Activated T-cell treated with anti-CD3 and anti-CD28 coated beads, Interleukin-2, amount 50 U/mL, for 4 hours (primary cell): Measurements from ENCODE around the gene LRRC46. TPM values are rescaled to one million over a fixed set of nuclear protein-coding genes. Genes with fewer than 3 reads are reported as not detected.
A peak's percentile ranks its signal among the peaks of the same experiment; 100 is the strongest.

ENCODE experiments used
- ATAC-seq, 2 donors: fragments of 200-7000 bp; cut with Tn5 transposase; one replicate each; pipeline ENCODE4 v1.10.0; 2021
- DNase-seq: peaks from one replicate; pipeline ENCODE4 v3.0.0-alpha.2; 2020
- H3K27me3 Mint-ChIP-seq: one replicate; pipeline ENCODE4 v1.8.0; 2021; ENCODE audit warnings: low read depth, mixed read lengths
- H3K36me3 Mint-ChIP-seq: one replicate; pipeline ENCODE4 v1.8.0; 2022; ENCODE audit warnings: mixed read lengths; ENCODE audit not compliant: insufficient read depth
- H3K4me1 Mint-ChIP-seq: one replicate; pipeline ENCODE4 v1.8.0; 2021; ENCODE audit warnings: low read depth, mixed read lengths
- H3K4me3 Mint-ChIP-seq: one replicate; pipeline ENCODE4 v1.8.0; 2021; ENCODE audit warnings: mild to moderate bottlenecking, moderate library complexity, mixed read lengths
- H3K9me3 Mint-ChIP-seq: one replicate; pipeline ENCODE4 v1.8.0; 2021; ENCODE audit warnings: mixed read lengths
- total RNA-seq, 3 donors: library from RNA; stranded (reverse); gene quantifications; one replicate each; pipeline ENCODE4 v1.2.1, GENCODE V29; 2021

LRRC46 gene
- total RNA-seq, 3 donors from 2014 or later = 0.27 to 0.63 (median 0.29) TPM

DNA sequence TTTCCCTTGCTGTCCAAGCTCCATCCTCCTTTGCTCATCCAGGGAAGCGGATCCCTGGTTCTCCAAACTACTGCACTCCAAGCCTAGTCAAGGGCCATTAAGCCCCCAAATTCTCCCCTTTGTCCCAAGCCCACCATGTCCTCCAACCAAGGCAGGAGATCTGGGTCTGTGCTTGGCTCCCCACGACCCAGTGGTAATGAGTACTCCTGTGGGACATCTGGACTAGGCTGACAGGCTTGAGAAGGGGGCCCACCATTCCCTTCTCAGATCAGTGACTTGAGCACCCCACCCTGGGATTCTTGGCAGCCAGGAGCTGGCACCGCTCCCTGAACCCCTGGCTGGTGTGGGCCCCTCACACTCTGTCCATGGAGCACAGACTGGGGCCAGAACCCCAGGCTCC is 27.0 kb upstream of the LRRC46 start:
- Mint-ChIP-seq H3K36me3 (peaks cover 7% of the 10 kb centered on the region), H3K4me3 (no peak overlapping the region), H3K27me3 (no peaks in the 10 kb centered on the region), H3K4me1 (no peaks in the 10 kb centered on the region), H3K9me3 (no peaks in the 10 kb centered on the region)
- DNase-seq (no peak), ATAC-seq (no peak)

DNA sequence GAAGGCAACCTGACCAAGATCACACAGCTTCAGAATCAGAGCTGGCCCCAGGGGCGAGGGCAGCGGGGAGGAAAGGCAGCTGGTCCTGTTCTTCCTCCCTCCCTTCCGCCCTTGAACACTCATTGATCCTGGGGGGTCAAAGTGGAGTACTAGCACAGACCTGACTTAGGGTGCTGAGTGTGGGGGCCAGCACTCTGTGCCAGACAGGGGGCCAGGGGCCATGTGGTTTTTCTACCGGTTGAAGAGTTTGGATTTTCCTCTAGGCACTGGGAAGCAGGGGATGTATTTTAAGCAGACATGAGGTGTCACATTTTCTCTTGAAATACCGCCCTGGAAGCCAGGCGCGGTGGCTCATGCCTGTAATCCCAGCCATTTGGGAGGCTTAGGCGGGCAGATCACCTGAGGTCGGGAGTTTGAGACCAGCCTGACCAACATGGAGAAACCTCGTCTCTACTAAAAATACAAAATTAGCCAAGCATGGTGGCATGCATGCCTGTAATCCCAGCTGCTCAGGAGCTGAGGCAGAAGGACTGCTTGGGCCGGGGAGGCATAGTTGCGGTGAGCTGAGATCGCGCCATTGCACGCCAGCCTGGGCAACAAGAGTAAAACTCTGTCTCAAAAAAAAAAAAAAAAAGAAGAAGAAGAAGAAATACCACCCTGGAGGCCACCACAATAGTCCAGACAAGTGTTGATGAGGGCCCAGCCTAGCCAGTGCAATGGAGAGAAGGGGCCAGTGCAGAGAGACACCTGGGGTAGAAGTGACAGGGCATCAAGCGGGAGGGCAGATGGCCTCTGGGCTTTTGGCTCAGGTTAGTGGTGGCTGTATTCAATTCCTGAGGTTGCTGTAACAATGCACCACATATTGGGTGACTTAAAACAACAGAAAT is 25.2 kb upstream of the LRRC46 start:
- no peaks in the 10 kb centered on the region for H3K27me3 Mint-ChIP-seq
- no peaks in the 10 kb centered on the region for H3K9me3 Mint-ChIP-seq
- H3K36me3 Mint-ChIP-seq = peaks cover 19% of the 10 kb centered on the region
- DNase-seq = no peak
- ATAC-seq = no peak
- no peak overlapping the region for H3K4me3 Mint-ChIP-seq
- H3K4me1 Mint-ChIP-seq = peaks cover 11% of the 10 kb centered on the region

DNA sequence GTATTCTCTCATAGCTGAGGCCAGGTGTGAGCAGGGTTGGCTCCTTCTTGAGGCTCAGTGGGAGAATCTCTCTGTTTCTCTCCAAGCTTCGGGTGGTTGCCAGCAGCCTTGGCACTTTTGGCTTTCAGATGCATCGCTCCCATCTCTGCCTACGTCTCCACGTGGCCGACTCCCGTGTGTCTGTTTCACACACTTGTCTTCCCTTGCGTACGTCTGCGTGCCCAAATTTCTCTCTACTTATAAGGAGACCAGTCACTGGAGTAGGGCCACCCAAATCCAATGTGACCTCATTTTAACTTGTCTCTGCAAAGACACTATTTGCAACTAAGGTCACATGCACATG is 24.6 kb upstream of the LRRC46 start:
- Mint-ChIP-seq H3K27me3 (no peaks in the 10 kb centered on the region), H3K4me1 (peaks cover 12% of the 10 kb centered on the region), H3K9me3 (no peaks in the 10 kb centered on the region), H3K4me3 (no peak overlapping the region), H3K36me3 (peaks cover 24% of the 10 kb centered on the region)
- ATAC-seq (no peak), DNase-seq (no peak)

DNA sequence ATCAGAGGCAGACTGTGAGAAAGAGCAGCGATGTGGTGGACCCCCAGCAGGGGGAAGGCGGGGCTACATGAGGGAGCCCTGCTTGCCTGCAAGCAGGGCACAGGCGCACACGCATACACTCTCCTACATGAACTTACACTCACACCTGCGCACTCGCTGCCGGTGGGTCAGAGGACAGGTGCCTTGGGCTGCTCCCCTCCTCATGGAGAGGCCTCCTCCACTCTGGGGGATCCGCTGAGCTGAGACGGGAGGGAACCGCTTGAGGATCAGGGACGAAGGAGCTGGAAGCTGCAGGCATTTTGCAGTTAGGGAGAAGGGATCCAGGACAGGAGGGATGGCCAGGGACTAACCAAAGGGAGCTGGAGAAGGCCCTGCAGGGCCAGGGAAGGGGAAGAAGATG is 24.0 kb upstream of the LRRC46 start:
- DNase-seq (no peak), ATAC-seq (no peak)
- peaks cover 12% of the 10 kb centered on the region for H3K4me1 Mint-ChIP-seq
- no peaks in the 10 kb centered on the region for H3K9me3 Mint-ChIP-seq
- no peaks in the 10 kb centered on the region for H3K27me3 Mint-ChIP-seq
- H3K36me3 Mint-ChIP-seq = peaks cover 28% of the 10 kb centered on the region
- no peak overlapping the region for H3K4me3 Mint-ChIP-seq

DNA sequence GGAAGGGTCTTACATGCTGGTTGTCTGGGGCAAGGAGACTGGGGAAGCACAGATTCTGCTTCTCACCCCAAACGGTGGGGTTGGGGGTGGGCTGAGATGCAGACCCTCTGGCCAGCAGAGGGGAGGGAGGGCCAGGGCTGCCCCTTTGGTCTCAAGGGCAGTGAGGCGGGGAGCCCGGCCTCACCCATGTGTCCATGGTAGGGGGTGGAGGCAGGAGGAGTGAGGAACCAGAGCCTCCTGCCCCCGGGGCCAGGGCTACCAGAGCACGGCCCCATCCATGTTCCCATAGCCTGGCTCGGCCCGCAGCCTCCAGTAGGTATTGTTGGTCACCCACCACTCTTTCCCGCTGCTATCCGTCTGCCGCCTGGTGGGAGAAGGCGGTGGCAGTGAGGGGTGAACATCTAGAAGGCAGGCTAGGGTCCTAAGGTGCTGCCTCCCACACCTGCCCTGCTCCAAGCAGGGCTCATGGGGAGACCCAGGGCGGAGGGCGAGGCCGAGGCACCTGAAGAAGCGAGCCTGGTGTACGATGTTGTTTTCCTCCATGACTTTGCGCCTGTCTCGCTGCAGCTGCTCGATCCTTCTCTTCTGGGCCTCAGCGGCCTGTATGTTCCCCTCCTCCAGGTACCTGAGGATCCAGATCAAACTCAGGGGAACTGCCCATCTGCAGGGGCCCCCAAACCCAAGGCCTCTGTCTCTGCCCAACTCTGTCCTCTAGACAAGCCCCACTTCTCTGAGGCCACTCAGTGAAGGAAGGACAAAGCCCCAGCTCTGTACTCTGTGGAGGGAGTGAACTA is 23.2 kb upstream of the LRRC46 start:
- H3K27me3 Mint-ChIP-seq = no peaks in the 10 kb centered on the region
- no peak for ATAC-seq
- no peak overlapping the region for H3K4me3 Mint-ChIP-seq
- H3K4me1 Mint-ChIP-seq = peaks cover 12% of the 10 kb centered on the region
- no peak for DNase-seq
- H3K9me3 Mint-ChIP-seq = no peaks in the 10 kb centered on the region
- peaks cover 33% of the 10 kb centered on the region for H3K36me3 Mint-ChIP-seq

DNA sequence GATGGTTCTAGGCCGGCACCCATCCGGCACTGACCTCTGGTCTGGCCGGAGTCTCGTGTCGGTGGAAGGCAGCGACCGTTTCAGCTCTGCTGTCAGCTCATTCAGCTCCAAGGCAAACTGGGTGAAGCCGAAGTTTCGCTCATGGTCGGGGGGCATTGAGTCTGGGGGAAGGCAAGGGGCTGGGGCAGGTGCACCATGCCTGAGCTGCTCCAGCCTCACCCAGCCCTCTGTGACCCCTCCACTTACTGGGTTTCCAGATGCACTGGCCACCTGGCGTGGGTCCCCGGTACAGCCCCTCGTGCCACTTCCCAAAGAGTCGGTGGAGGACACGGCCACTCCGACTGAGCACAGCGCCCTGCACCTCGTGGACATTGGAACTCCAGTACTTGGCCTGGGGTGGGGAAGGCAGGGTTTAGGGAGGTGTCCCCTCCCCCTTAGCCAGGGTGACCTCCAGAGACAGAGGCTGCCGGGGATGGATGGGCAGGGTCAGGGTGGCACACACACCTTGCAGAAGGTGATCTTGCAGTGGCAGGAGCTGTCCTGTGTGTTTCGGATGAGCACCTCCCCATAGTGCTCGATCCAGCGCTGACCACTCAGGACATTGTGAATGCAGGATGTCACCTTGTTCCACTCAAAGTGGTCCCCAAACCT is 22.5 kb upstream of the LRRC46 start:
- Mint-ChIP-seq H3K36me3 (peaks cover 33% of the 10 kb centered on the region), H3K4me1 (peaks cover 12% of the 10 kb centered on the region), H3K4me3 (no peak overlapping the region), H3K9me3 (no peaks in the 10 kb centered on the region), H3K27me3 (no peaks in the 10 kb centered on the region)
- ATAC-seq (no peak), DNase-seq (no peak)

DNA sequence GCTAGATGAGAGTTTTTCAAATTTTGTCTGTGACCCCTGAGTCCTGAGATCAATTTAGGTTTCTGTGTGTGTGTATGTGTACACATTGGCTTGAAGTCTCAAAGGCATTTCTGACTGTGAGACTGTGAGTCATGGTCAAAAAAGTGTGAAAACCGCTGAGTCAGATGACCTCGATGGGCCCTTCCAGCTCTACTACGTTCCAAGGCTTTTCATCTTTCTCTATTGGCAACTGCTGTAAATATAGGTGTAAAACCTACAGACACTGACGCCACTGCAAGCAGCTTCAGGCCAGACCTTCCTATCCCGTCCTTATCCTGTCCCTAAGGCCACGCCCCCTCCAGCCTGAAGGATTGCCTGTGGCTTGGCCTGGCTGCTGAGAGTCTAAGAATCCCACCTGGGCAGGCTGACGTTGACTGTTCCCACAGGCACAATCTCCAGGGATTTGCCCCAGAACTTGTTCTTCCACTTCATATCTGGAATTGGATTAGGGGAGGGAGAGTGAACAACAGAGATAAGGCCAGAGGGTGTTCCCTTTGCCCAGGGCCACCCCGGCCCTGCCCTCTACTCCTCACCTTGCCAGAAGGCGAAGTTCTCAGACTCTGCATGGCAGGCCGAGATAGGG is 21.2 kb upstream of the LRRC46 start:
- Mint-ChIP-seq H3K4me3 (no peak overlapping the region), H3K4me1 (peaks cover 12% of the 10 kb centered on the region), H3K9me3 (no peaks in the 10 kb centered on the region), H3K36me3 (peaks cover 35% of the 10 kb centered on the region), H3K27me3 (no peaks in the 10 kb centered on the region)
- ATAC-seq (peak; percentile 71 to 84), DNase-seq (no peak)

DNA sequence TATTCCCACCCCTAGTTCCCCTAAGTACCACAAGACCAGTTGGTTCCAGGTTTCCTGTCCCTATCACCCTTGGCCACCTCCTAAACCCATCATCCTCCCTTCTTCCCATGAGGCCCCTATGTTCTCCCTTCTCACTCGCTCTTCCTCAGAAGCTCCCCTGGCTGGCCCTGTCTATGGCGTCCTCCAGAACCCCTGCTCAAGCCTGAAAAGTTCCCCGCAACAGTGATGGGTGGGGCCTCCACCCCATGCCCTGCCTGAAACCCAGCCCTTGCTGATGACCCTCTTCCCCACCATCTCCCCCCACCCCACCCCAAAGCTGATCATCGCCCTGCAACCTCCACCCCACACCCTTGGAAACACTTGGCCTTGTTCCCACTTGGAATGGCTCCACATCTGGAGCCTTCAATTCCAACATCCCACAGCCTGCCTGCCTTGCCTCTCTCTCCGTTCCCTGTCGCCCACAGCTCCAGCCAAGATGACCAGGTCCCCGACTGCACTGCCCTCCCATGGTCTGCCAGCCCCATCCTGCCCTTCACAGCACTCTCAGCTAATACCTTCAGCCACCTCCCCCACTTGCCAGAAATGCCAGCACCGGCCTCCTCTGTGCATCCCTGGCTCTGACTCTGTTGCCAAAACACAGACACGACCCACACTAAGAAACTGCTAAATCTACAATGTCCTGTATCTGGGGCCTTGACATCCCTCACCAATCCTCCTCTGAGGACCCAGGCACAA is 20.4 kb upstream of the LRRC46 start:
- Mint-ChIP-seq H3K36me3 (peaks cover 39% of the 10 kb centered on the region), H3K27me3 (no peaks in the 10 kb centered on the region), H3K4me1 (peaks cover 12% of the 10 kb centered on the region), H3K4me3 (no peak overlapping the region), H3K9me3 (no peaks in the 10 kb centered on the region)
- ATAC-seq = no peak
- DNase-seq = no peak

DNA sequence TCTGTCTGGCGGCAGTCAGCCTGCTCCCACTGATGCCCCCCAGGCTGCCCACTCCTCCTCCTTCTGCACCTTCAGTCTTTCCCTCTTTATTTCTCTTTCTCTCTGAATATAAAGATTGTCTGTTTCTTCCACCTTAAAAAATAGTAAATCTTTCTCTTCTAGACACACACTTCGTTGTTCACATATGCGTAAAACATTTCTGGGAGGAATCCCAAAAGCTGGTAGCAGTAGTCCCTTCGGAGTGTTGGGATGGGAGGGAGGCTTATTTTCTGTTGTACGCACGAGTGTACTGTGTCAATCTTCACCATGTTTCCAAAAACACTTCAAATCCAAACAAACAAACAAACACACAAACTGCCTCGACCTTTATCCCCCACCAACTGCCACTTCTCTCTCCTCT is 19.8 kb upstream of the LRRC46 start:
- Mint-ChIP-seq H3K27me3 (no peaks in the 10 kb centered on the region), H3K4me1 (peaks cover 12% of the 10 kb centered on the region), H3K4me3 (no peak overlapping the region), H3K9me3 (no peaks in the 10 kb centered on the region), H3K36me3 (peaks cover 39% of the 10 kb centered on the region)
- DNase-seq = no peak
- no peak for ATAC-seq

DNA sequence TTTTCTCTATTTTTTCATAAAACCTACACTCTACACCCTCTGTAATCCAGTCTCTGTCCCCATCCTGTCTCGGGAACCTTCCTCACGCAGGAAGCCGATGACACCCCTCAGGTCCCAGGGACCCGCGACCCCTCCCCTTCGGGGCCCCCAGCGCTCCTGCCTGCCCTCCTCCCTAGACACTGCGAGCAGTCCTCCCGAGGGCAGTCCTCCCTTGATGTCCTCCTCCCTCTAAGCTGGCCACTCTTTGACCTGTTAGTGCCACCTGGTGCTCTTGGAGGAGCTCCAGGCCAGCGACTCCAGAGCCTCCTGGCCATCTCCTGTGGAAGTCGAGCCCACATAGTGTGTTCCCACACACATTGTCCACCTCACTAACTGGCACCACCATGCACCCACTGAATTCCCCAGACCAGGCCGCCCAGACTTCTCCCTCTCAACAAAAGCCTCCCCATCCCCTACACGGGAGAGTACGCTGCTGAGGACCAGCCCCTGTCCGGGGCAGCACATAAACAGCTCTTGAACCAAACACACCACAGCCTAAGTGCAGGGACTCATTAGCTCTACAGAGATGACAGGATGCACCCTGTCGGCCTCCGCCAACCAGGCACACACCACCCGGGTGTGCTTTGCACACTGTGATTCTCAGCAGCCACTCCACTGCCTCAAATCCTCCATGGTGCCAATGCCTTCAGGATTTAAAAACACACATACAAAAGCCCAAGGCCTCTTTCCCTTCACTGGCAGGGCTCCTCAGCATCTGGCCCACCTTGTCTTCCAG is 19.1 kb upstream of the LRRC46 start:
- DNase-seq (no peak), ATAC-seq (no peak)
- no peak overlapping the region for H3K4me3 Mint-ChIP-seq
- peaks cover 37% of the 10 kb centered on the region for H3K36me3 Mint-ChIP-seq
- peaks cover 12% of the 10 kb centered on the region for H3K4me1 Mint-ChIP-seq
- no peaks in the 10 kb centered on the region for H3K9me3 Mint-ChIP-seq
- no peaks in the 10 kb centered on the region for H3K27me3 Mint-ChIP-seq

DNA sequence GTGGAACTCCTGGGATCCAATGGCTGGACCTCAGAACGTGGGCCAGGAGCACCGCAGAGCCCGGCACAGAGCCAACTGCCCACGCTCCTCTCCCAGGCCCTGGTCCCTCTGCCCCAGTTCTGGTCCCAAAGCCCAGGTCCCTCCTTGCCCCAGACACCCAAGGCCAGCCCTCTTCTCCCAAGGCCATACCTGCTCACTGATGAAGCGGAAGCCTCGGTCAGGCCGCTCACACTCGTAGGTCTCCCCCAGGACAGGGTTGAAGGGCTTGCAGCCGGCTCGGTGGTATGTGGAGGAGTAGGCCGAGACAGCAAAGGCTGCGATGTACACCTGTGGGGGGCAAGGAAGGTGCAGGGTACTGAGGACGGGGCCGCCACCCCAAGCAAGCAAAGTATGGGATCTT is 18.4 kb upstream of the LRRC46 start:
- H3K4me1 Mint-ChIP-seq = peaks cover 12% of the 10 kb centered on the region
- DNase-seq = no peak
- H3K4me3 Mint-ChIP-seq = no peak overlapping the region
- H3K27me3 Mint-ChIP-seq = no peaks in the 10 kb centered on the region
- peaks cover 38% of the 10 kb centered on the region for H3K36me3 Mint-ChIP-seq
- no peaks in the 10 kb centered on the region for H3K9me3 Mint-ChIP-seq
- no peak for ATAC-seq

DNA sequence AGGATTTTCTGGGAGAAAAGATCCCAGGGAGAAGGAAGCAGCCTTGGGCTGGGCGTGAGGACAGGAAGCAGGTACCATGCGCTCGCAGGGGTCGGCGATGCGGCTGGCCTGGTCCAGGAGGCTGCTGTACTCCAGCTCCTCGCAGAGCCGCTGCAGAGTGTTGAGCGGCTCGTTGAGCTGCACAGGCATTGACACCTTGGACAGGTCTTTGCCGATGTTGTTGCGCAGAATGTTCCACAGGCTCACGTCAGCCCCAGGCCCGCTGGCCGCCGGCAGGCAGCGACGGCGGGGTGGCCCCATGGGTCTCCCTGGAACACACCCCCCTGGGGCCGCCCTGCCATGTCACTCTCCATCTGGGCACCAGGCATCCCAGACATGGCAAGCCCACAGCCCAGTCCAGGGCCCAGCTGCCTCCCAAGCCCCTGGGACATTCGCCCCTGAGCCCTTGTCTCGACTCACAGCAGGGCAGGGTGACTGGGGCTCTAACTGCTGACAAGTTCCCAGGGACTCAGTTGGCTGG is 17.9 kb upstream of the LRRC46 start:
- Mint-ChIP-seq H3K36me3 (peaks cover 38% of the 10 kb centered on the region), H3K9me3 (no peaks in the 10 kb centered on the region), H3K4me1 (peaks cover 12% of the 10 kb centered on the region), H3K27me3 (no peaks in the 10 kb centered on the region), H3K4me3 (no peak overlapping the region)
- DNase-seq (no peak), ATAC-seq (no peak)
